Vagina (tissue), 2 donors: Measurements from ENCODE around the gene GYS1.
"Not testable (repeated sequence)": the region's sequence is repeated elsewhere in the genome, so short reads cannot be mapped to it uniquely, and the experiment has no call there.

Experiments
- POLR2A ChIP-seq, 2 donors: fragments of 450-650 bp; IDR thresholded peaks; one replicate each; pipeline ENCODE4 v1.6.1; 2017; ENCODE audit warnings: antibody characterized with exemption in 2 of 2, mild to moderate bottlenecking in 2 of 2, moderate library complexity in 2 of 2
- TF ChIP-seq, protein P1 (sequence below), 3 experiments: fragments of 450-650 bp in 2 of 3; fragments of 200-600 bp in 1 of 3; sonication (generic) in 1 of 3; IDR thresholded peaks; one replicate each; pipeline ENCODE4 v1.5.1; 2017 to 2019; ENCODE audit warnings: antibody characterized with exemption in 3 of 3, mild to moderate bottlenecking in 2 of 3, moderate library complexity in 2 of 3

DNA sequence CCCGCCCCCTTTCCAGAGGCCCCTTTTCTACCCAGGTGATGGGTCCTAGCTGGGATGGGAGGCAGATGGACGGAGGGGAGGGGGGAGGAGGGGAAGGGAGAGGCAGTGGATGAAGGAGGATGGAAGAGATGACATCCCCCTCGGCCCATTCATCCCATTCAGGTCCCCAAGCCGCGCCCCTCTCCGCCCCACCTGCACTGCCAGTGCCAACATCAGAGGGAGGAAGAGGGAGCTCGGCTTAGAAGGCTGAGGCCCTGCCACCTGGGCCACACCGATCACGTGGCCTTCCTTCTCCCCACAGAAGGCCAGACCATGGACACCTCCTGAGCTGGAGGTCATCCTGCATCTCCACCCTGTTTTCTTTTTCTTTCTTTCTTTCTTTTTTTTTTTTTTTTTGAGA, 35.6 kb upstream of the GYS1 start:
- not testable (repeated sequence) for TF ChIP-seq POLR2A (IDR thresholded peaks at IDR 0.05)
- TF ChIP-seq, protein P1, sequence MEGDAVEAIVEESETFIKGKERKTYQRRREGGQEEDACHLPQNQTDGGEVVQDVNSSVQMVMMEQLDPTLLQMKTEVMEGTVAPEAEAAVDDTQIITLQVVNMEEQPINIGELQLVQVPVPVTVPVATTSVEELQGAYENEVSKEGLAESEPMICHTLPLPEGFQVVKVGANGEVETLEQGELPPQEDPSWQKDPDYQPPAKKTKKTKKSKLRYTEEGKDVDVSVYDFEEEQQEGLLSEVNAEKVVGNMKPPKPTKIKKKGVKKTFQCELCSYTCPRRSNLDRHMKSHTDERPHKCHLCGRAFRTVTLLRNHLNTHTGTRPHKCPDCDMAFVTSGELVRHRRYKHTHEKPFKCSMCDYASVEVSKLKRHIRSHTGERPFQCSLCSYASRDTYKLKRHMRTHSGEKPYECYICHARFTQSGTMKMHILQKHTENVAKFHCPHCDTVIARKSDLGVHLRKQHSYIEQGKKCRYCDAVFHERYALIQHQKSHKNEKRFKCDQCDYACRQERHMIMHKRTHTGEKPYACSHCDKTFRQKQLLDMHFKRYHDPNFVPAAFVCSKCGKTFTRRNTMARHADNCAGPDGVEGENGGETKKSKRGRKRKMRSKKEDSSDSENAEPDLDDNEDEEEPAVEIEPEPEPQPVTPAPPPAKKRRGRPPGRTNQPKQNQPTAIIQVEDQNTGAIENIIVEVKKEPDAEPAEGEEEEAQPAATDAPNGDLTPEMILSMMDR (IDR thresholded peaks at IDR 0.05), result not testable (repeated sequence)
